Transverse colon (tissue), 4 donors: Measurements from ENCODE around the gene LTA4H. TPM values are rescaled to one million over a fixed set of nuclear protein-coding genes. Genes with fewer than 3 reads are reported as not detected.
A peak's percentile ranks its signal among the peaks of the same experiment; 100 is the strongest.

ENCODE experiments used
- DNase-seq: peaks from one replicate; pipeline ENCODE4 v3.0.0-alpha.2; 2019
- H3K27ac ChIP-seq, 4 donors: fragments of 200-600 bp; sonication (generic); 2 replicates each; pipeline ENCODE4 v1.5.1; 2016 to 2018; ENCODE audit warnings: inconsistent platforms in 4 of 4
- H3K27me3 ChIP-seq: fragments of 200-600 bp; sonication (generic); 2 replicates; pipeline ENCODE4 v1.5.1; 2017; ENCODE audit warnings: inconsistent platforms
- H3K36me3 ChIP-seq, 4 donors: fragments of 200-600 bp; sonication (generic); 2 replicates each; pipeline ENCODE4 v1.5.1; 2017 to 2019; ENCODE audit warnings: inconsistent platforms in 4 of 4
- H3K4me1 ChIP-seq, 4 donors: fragments of 200-600 bp; sonication (generic); 2 replicates each; pipeline ENCODE4 v1.5.1; 2017 to 2020; ENCODE audit warnings: inconsistent platforms in 4 of 4
- H3K4me3 ChIP-seq, 4 donors: fragments of 200-600 bp; sonication (generic); 1 replicate in 1 of 4; 2 replicates in 3 of 4; pipeline versions ENCODE4 v1.5.1 to v1.6.1; 2017 to 2019; ENCODE audit warnings: inconsistent platforms in 4 of 4
- H3K9me3 ChIP-seq, 2 donors: fragments of 200-600 bp; sonication (generic); 2 replicates each; pipeline ENCODE4 v1.5.1; 2017 to 2019; ENCODE audit warnings: inconsistent platforms in 2 of 2
- CTCF ChIP-seq, 5 experiments: fragments of 200-600 bp in 3 of 5; fragments of 450-650 bp in 2 of 5; sonication (generic) in 3 of 5; IDR thresholded peaks; 1 replicate in 2 of 5; 2 replicates in 3 of 5; pipeline ENCODE4 v1.5.1; 2016 to 2017; ENCODE audit warnings: antibody characterized with exemption in 5 of 5, inconsistent platforms in 3 of 5, mild to moderate bottlenecking in 2 of 5, moderate library complexity in 1 of 5
- EP300 ChIP-seq: sonication (generic); formaldehyde crosslinking; IDR thresholded peaks from one replicate; pipeline ENCODE4 v1.6.1; 2017; ENCODE audit warnings: antibody characterized with exemption, low read depth
- POLR2A ChIP-seq: fragments of 450-650 bp; IDR thresholded peaks from one replicate; pipeline ENCODE4 v1.6.1; 2016; ENCODE audit warnings: antibody characterized with exemption, mild to moderate bottlenecking, moderate library complexity
- POLR2AphosphoS5 ChIP-seq, 3 donors: sonication (generic); formaldehyde crosslinking; IDR thresholded peaks; one replicate each; pipeline ENCODE4 v1.6.1; 2016; ENCODE audit warnings: antibody characterized with exemption in 3 of 3
- WGBS, 2 donors: methylation state at CpG; one replicate each; pipeline ENCODE4 v1.1.5; 2018; ENCODE audit warnings: low coverage in 1 of 2; 5-methylcytosine and 5-hydroxymethylcytosine counted together
- in situ Hi-C, 4 donors: fragments of 200-750 bp; cut with MboI; loops; one replicate each; pipeline versions ENCODE4 v1.15.0 to v1.15.1; 2017; ENCODE audit warnings: low sequenced_read_pairs in 3 of 4, low pct_ligation_motif_present in 1 of 4, low pct_unique_long_range_greater_than_20kb in 1 of 4
- intact Hi-C: fragments of 100-400 bp; cut with DNase I; formaldehyde crosslinking; loops from one replicate; pipeline ENCODE4 v1.15.1; 2023; ENCODE audit warnings: low total_unique reads
- total RNA-seq, 4 donors: library from RNA; depleted of rRNA; stranded (reverse); fragments of >200 nt; gene quantifications; one replicate each; pipeline ENCODE4 v1.1.0, GENCODE V29; 2016

The LTA4H gene
- 10 to 100 TPM; 22.4 to 91.9 (median 63.6) TPM for total RNA-seq

DNA sequence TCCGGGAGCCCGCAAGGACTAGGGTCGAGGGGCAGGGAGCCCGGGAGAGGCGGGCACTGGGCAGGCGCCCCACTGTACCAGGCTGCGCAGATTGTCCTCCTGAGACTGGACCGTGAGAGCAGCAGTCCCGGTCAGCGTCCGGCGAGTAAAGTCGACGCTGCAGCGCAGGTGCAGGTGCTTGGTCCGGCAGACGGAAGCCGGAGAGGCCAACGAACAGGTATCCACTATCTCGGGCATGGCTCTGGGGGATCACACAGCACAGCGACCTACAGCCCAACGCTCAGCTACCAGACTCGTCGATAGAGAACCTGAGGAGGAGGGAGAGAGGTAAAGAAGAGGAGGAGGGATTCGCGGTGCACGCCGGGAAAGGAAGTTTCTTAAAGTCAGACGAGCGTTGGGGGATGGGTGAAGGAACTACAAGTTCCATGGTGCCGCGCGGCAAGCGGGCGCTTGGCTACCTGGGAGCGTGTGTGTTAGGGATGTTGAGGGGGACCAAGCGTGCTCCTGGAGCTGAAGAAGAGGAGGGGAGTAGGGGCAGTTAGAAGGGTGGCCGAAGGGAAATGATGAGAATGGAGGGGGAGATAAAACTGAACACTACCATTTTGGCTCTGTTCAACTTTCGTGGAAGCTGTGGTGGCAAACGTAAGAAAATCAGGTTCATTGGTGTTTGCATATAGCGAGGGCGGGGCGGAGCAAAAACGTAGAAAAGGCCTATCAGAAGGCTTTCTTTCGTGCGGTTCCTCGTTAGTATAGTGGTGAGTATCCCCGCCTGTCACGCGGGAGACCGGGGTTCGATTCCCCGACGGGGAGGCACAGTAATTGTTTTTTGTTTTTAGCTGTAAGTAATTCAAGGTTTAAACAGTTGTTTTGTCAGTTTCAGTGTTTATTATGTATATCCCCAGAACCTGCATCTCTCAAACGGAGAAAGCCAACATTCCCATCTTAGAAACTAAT, at the start of gene LTA4H:
LTA4H (minus strand) TSS at position 305 of the 954 bp plus-strand sequence; CDS start at position 237, 68 bp downstream.
- Histone ChIP-seq H3K9me3 (no peaks in the 10 kb centered on the region), H3K27me3 (no peaks in the 10 kb centered on the region), H3K36me3 (no peaks in the 10 kb centered on the region), H3K4me3 (peak within 1 kb of the TSS; percentile 63 to 95 (median 78)), H3K27ac (peak within 1 kb of the TSS; percentile 86 to 94 (median 90)), H3K4me1 (peaks cover 9 to 27% (median 14%) of the 10 kb centered on the region in 4 donors)
- intact Hi-C loops (no loop called here), in situ Hi-C loops (no loop called here)
- 0 to 1% methylated on average over 14 to 55 of the region's 55 CpGs for WGBS, 2 donors
- DNase-seq: peak; percentile 98
- TF ChIP-seq POLR2AphosphoS5 (IDR thresholded peaks at IDR 0.05) (peak; percentile 90 to 97 (median 95)), CTCF (IDR thresholded peaks at IDR 0.05) (no peak), POLR2A (peak; percentile 84), EP300 (no peak)

GRCh38 chr12:96084624-96085023, 49.2 kb upstream of the LTA4H start:
- no peak for DNase-seq
- in situ Hi-C loops: no loop called here
- TF ChIP-seq CTCF (IDR thresholded peaks at IDR 0.05) (no peak), POLR2A (no peak), POLR2AphosphoS5 (IDR thresholded peaks at IDR 0.05) (no peak), EP300 (no peak)
- Histone ChIP-seq H3K4me3 (no peak overlapping the region), H3K36me3 (no peaks in the 10 kb centered on the region), H3K9me3 (no peaks in the 10 kb centered on the region), H3K4me1 (no peaks in the 10 kb centered on the region), H3K27me3 (no peaks in the 10 kb centered on the region), H3K27ac (no peak overlapping the region)
- intact Hi-C loops: no loop called here
- 89 to 90% methylated on average over 1 to 2 of the region's 2 CpGs for WGBS, 2 donors

- WGBS, 2 donors: 89 to 98% methylated on average over 9 of the region's 9 CpGs
- TF ChIP-seq POLR2A (no peak), EP300 (no peak), CTCF (IDR thresholded peaks at IDR 0.05) (no peak), POLR2AphosphoS5 (IDR thresholded peaks at IDR 0.05) (no peak)
- intact Hi-C loops (no loop called here), in situ Hi-C loops (no loop called here)
- Histone ChIP-seq H3K9me3 (no peaks in the 10 kb centered on the region), H3K36me3 (no peaks in the 10 kb centered on the region), H3K4me3 (no peak overlapping the region), H3K27ac (no peak overlapping the region), H3K27me3 (no peaks in the 10 kb centered on the region), H3K4me1 (peaks cover 0 to 3% (median 0%) of the 10 kb centered on the region in 4 donors)
- no peak for DNase-seq
Observed at GRCh38 chr12:96083020-96083719, 47.8 kb upstream of the LTA4H start.

- WGBS, 2 donors: 76 to 77% methylated on average over 3 of the region's 3 CpGs
- Histone ChIP-seq H3K4me3 (no peak overlapping the region), H3K36me3 (no peaks in the 10 kb centered on the region), H3K27me3 (no peaks in the 10 kb centered on the region), H3K4me1 (peaks cover 0 to 3% (median 0%) of the 10 kb centered on the region in 4 donors), H3K9me3 (no peaks in the 10 kb centered on the region), H3K27ac (no peak overlapping the region)
- intact Hi-C loops: no loop called here
- TF ChIP-seq CTCF (IDR thresholded peaks at IDR 0.05) (no peak), EP300 (no peak)
- in situ Hi-C loops: no loop called here
- no peak for DNase-seq
Observed at GRCh38 chr12:96081596-96081995, 46.2 kb upstream of the LTA4H start.
